K562 (cell line): ENCODE measurements around the gene DAZAP1. TPM values are rescaled to one million over a fixed set of nuclear protein-coding genes. Genes with fewer than 3 reads are reported as not detected.

Source experiments
- CBX2 ChIP-seq: fragments of 200-600 bp; sonication (generic); IDR thresholded peaks from one replicate; pipeline ENCODE4 v1.6.1; 2012; ENCODE audit warnings: mild to moderate bottlenecking, low read length, inconsistent platforms; ENCODE audit not compliant: insufficient read depth, poor library complexity, severe bottlenecking
- CBX3 ChIP-seq, 2 experiments: IDR thresholded peaks; 1 replicate in 1 of 2; 2 replicates in 1 of 2; pipeline ENCODE4 v1.6.1; 2012; ENCODE audit warnings: inconsistent platforms in 2 of 2, low read length in 2 of 2, borderline replicate concordance in 1 of 2, control low read depth in 1 of 2
- CBX8 ChIP-seq: fragments of 200-600 bp; sonication (generic); IDR thresholded peaks from 2 replicates; pipeline ENCODE4 v1.6.1; 2012; ENCODE audit warnings: borderline replicate concordance, mixed run types, low read depth, mild to moderate bottlenecking, moderate library complexity, mixed read lengths, low read length, control low read depth, inconsistent platforms; ENCODE audit not compliant: poor library complexity, severe bottlenecking; ENCODE audit errors: extremely low read depth
- CTBP1 ChIP-seq: fragments of 450-650 bp; IDR thresholded peaks from 2 replicates; pipeline ENCODE4 v1.6.1; 2016; ENCODE audit warnings: borderline replicate concordance
- HNRNPK ChIP-seq: fragments of 200-400 bp; formaldehyde crosslinking; IDR thresholded peaks from one replicate; pipeline ENCODE4 v1.6.1; 2018; ENCODE audit warnings: mild to moderate bottlenecking, low read depth, low read length; ENCODE audit not compliant: poor library complexity, severe bottlenecking
- L3MBTL2 ChIP-seq: fragments of 450-650 bp; IDR thresholded peaks from 2 replicates; pipeline ENCODE4 v1.6.1; 2016; ENCODE audit warnings: mild to moderate bottlenecking, moderate library complexity
- MAZ ChIP-seq, 2 experiments: fragments of 450-650 bp in 1 of 2; sonication (generic) in 1 of 2; formaldehyde crosslinking; IDR thresholded peaks in 1 of 2; conservative IDR thresholded peaks in 1 of 2; 2 replicates each; pipeline versions ENCODE4 v1.4.0 to v1.5.0; 2020; ENCODE audit warnings: mild to moderate bottlenecking in 1 of 2, missing genetic modification reagents in 1 of 2
- NFATC3 ChIP-seq: fragments of 450-650 bp; IDR thresholded peaks from 2 replicates; pipeline ENCODE4 v1.6.1; 2017; ENCODE audit warnings: mild to moderate bottlenecking
- NFIX ChIP-seq: fragments of 250-450 bp; sonication (Bioruptor Pico); IDR thresholded peaks from 2 replicates; pipeline ENCODE4 v1.4.0; 2020; ENCODE audit warnings: low read depth, mild to moderate bottlenecking, moderate library complexity
- SIX5 ChIP-seq, 2 experiments: IDR thresholded peaks; 2 replicates each; pipeline ENCODE4 v1.6.1; 2011; ENCODE audit warnings: low read length in 2 of 2, borderline replicate concordance in 1 of 2, low read depth in 1 of 2, mild to moderate bottlenecking in 1 of 2, moderate library complexity in 1 of 2; ENCODE audit not compliant: insufficient read depth in 1 of 2
- SPI1 ChIP-seq: IDR thresholded peaks from 2 replicates; pipeline ENCODE4 v1.6.1; 2011; ENCODE audit warnings: low read depth, low read length, control low read depth, borderline replicate concordance
- SRSF9 ChIP-seq: fragments of 200-400 bp; formaldehyde crosslinking; IDR thresholded peaks from 2 replicates; pipeline ENCODE4 v1.6.1; 2017; ENCODE audit warnings: low read depth, low read length, borderline replicate concordance
- XRCC3 ChIP-seq: fragments of 450-650 bp; IDR thresholded peaks from 2 replicates; pipeline ENCODE4 v1.6.1; 2017; ENCODE audit warnings: mild to moderate bottlenecking, moderate library complexity
- ZKSCAN3 ChIP-seq: fragments of 250-450 bp; sonication (Bioruptor Pico); IDR thresholded peaks from 2 replicates; pipeline ENCODE4 v1.4.0; 2020
- ZNF224 ChIP-seq: sonication (generic); formaldehyde crosslinking; IDR thresholded peaks from 2 replicates; pipeline ENCODE4 v1.8.0; 2022; ENCODE audit warnings: mild to moderate bottlenecking, missing genetic modification reagents
- ZNF3 ChIP-seq: fragments of 250-450 bp; sonication (Bioruptor Pico); IDR thresholded peaks from 2 replicates; pipeline ENCODE4 v1.5.0; 2021; ENCODE audit warnings: mild to moderate bottlenecking, moderate library complexity
- ZNF507 ChIP-seq: conservative IDR thresholded peaks from 2 replicates; pipeline ENCODE4 v1.6.1; 2017; ENCODE audit warnings: missing genetic modification characterization, missing compliant biosample characterization
- ZNF717 ChIP-seq: fragments of 250-450 bp; sonication (Bioruptor Pico); IDR thresholded peaks from 2 replicates; pipeline ENCODE4 v1.5.0; 2021
- polyA plus RNA-seq, 8 experiments: library from polyadenylated mRNA; depleted of rRNA in 4 of 8; stranded (reverse) in 5 of 8; unstranded in 3 of 8; fragments of >200 nt; fragmentation: Nextera tagmentation in 2 of 8; fragmentation: Illumina TruSeq in 1 of 8; extraction: Ambion mirVana in 2 of 8; extraction: Trizol in 1 of 8; gene quantifications; 2 replicates each; pipeline versions ENCODE4 v1.2.1 to v1.2.3, GENCODE V29; 2011 to 2014; ENCODE audit warnings: inconsistent platforms in 1 of 8, missing spikeins in 1 of 8
- total RNA-seq, 7 experiments: library from RNA; depleted of rRNA in 6 of 7; stranded (reverse); fragments of >200 nt in 6 of 7; fragmentation: Illumina TruSeq in 2 of 7; extraction: Trizol in 2 of 7; gene quantifications; 2 replicates each; pipeline versions ENCODE4 v1.2.1 to v1.2.3, GENCODE V29; 2011 to 2021; ENCODE audit warnings: low replicate concordance in 1 of 7
- TF ChIP-seq, protein P1 (sequence below), 2 experiments: fragments of 450-650 bp; formaldehyde crosslinking in 1 of 2; IDR thresholded peaks; 2 replicates each; pipeline versions ENCODE4 v1.4.0 to v1.6.1; 2014 to 2020; ENCODE audit warnings: mild to moderate bottlenecking in 2 of 2, borderline replicate concordance in 1 of 2, low read depth in 1 of 2

The DAZAP1 gene
- total and polyA plus RNA-seq, 9 of the 15 experiments (the other 6 are each of a cell fraction or from before 2014, with no cell fraction given), result 10.8 to 289 (median 142) TPM

DNA sequence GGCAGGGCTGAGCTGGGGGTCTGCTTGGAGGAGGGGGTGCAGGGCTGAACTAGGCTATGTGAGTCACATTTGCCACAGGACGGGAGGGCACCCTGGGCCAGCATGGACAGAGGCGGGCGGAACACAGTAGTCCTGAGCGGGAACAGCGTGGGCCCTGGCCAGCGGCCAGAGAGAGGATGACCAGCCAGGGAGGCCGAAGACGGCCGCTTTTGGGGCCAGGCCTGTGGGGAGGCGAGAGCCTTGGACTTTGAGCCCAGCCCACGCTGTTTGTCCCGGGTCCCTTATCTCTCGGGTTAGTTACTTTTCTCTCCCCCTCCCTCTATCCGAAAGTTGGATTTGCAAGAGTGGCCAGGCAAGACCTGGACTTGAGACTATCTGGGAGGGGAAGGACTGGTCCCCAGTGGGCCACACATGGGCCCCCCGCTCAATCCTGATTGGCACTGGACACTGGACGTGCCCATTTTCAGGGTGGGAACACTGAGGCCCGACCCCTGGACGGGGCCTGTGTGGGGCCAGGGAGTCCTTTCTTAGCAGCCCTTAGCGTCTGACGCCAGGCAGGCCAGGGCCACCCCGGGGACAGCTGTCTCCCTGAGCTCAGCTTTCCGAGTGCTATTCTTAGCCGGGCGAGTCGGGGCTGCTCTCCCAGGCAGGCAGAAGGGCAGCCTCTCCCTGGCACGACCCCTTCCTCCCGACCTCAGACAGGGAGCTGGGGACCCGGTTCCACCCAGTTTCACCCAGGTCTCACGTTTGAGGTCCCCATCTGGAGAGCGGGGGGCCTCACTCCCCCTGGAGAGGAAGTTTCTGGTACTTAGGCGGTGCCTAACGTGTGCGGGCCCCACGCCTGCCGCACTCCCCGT, 6.9 kb upstream of the DAZAP1 start (continued):
- TF ChIP-seq XRCC3, result no peak
- TF ChIP-seq, protein P1, sequence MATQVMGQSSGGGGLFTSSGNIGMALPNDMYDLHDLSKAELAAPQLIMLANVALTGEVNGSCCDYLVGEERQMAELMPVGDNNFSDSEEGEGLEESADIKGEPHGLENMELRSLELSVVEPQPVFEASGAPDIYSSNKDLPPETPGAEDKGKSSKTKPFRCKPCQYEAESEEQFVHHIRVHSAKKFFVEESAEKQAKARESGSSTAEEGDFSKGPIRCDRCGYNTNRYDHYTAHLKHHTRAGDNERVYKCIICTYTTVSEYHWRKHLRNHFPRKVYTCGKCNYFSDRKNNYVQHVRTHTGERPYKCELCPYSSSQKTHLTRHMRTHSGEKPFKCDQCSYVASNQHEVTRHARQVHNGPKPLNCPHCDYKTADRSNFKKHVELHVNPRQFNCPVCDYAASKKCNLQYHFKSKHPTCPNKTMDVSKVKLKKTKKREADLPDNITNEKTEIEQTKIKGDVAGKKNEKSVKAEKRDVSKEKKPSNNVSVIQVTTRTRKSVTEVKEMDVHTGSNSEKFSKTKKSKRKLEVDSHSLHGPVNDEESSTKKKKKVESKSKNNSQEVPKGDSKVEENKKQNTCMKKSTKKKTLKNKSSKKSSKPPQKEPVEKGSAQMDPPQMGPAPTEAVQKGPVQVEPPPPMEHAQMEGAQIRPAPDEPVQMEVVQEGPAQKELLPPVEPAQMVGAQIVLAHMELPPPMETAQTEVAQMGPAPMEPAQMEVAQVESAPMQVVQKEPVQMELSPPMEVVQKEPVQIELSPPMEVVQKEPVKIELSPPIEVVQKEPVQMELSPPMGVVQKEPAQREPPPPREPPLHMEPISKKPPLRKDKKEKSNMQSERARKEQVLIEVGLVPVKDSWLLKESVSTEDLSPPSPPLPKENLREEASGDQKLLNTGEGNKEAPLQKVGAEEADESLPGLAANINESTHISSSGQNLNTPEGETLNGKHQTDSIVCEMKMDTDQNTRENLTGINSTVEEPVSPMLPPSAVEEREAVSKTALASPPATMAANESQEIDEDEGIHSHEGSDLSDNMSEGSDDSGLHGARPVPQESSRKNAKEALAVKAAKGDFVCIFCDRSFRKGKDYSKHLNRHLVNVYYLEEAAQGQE (IDR thresholded peaks at IDR 0.05; ENCODE audit: borderline replicate concordance), result no peak
- TF ChIP-seq, protein P1 (CRISPR knock-in tag; IDR thresholded peaks at IDR 0.05; ENCODE audit: low read depth), result no peak
- no peak for TF ChIP-seq CBX2
- no peak for TF ChIP-seq ZNF3 (CRISPR knock-in tag)
- no peak for TF ChIP-seq ZNF717 (CRISPR knock-in tag)
- TF ChIP-seq HNRNPK, result no peak
- TF ChIP-seq SRSF9, result no peak
- peak in 1 of 2 experiments; percentile 85; a peak in 2 of 3 replicates for TF ChIP-seq CBX3 (IDR thresholded peaks at IDR 0.05; ENCODE audit: borderline replicate concordance in 1 of 2, low read length in 2 of 2)
- no peak for TF ChIP-seq NFIX (CRISPR knock-in tag)
- no peak for TF ChIP-seq ZNF507 (tag)
- no peak for TF ChIP-seq ZNF224 (CRISPR knock-in tag)
- no peak for TF ChIP-seq CBX8
- peak; percentile 44; the same call in 1 of the 2 replicates for TF ChIP-seq SPI1
- TF ChIP-seq SIX5 (IDR thresholded peaks at IDR 0.05; ENCODE audit: borderline replicate concordance in 1 of 2, insufficient read depth in 1 of 2, low read depth in 1 of 2, low read length in 2 of 2), result no peak
- TF ChIP-seq MAZ (CRISPR knock-in tag; conservative IDR thresholded peaks at IDR 0.05 in 1 of 2, IDR thresholded peaks at IDR 0.05 in 1 of 2), result no peak; a peak in 1 of 4 replicates
- TF ChIP-seq NFATC3, result no peak
- no peak for TF ChIP-seq CTBP1
- TF ChIP-seq ZKSCAN3 (CRISPR knock-in tag), result no peak
- no peak for TF ChIP-seq L3MBTL2
